ENCODE measurements around the gene STOML1. TPM values are rescaled to one million over a fixed set of nuclear protein-coding genes. Genes with fewer than 3 reads are reported as not detected.

STOML1 gene
- polyA plus RNA-seq, 1 donor: 10.3 TPM

GRCh38 chr15:74022706-74023470 lies 30.8 kb upstream of the STOML1 start:
- no peak for DNase-seq

- DNase-seq: no peak
These were observed 27.6 kb upstream of the STOML1 start for GRCh38 chr15:74019734-74020133.

- no peak for DNase-seq
These were observed 21.3 kb upstream of the STOML1 start for GRCh38 chr15:74013374-74013894.

GRCh38 chr15:74011610-74012009 lies 19.5 kb upstream of the STOML1 start:
- DNase-seq: peak; percentile 29

- DNase-seq: no peak
These were observed 18.9 kb upstream of the STOML1 start for GRCh38 chr15:74010929-74011540.

- DNase-seq: no peak
These were observed 16.8 kb upstream of the STOML1 start for GRCh38 chr15:74008901-74009300.

GRCh38 chr15:74007820-74008371 lies 15.8 kb upstream of the STOML1 start:
- DNase-seq: no peak

GRCh38 chr15:74006774-74007639 lies 14.9 kb upstream of the STOML1 start:
- no peak for DNase-seq

GRCh38 chr15:73997986-73998385 lies 5.9 kb upstream of the STOML1 start:
- no peak for DNase-seq

GRCh38 chr15:73996939-73997338 lies 4.8 kb upstream of the STOML1 start:
- DNase-seq: no peak

- no peak for DNase-seq
These were observed 4.2 kb upstream of the STOML1 start for GRCh38 chr15:73996267-73996666.

- DNase-seq: no peak
These were observed 3.0 kb upstream of the STOML1 start for GRCh38 chr15:73994912-73995622.

- DNase-seq: peak; percentile 96
These were observed 2.4 kb upstream of the STOML1 start, which contains the start of gene PML for GRCh38 chr15:73994413-73994883. TSS of gene PML (plus strand) at chr15:73994716. CDS start at chr15:73994813, 97 bp downstream.

GRCh38 chr15:73993211-73993994 lies 1.3 kb upstream of the STOML1 start:
- no peak for DNase-seq

- no peak for DNase-seq
These were observed 451 bp upstream of the STOML1 start for GRCh38 chr15:73992594-73992898.

GRCh38 chr15:73991260-73991659 lies 835 bp downstream of the STOML1 start:
- no peak for DNase-seq

- DNase-seq: no peak
These were observed 1.7 kb downstream of the STOML1 start for GRCh38 chr15:73990250-73991005.

GRCh38 chr15:73989001-73989798 lies 2.9 kb downstream of the STOML1 start:
- no peak for DNase-seq

GRCh38 chr15:73988445-73988969 lies 3.6 kb downstream of the STOML1 start:
- DNase-seq: no peak
